Upper lobe of left lung (tissue), 6 donors: ENCODE data around the gene VPS37B. TPM values are rescaled to one million over a fixed set of nuclear protein-coding genes. Genes with fewer than 3 reads are reported as not detected.

Source experiments
- ATAC-seq, 2 donors: fragments of 200-7000 bp; cut with Tn5 transposase; one replicate each; pipeline ENCODE4 v1.9.1; 2022; ENCODE audit warnings: mild to moderate bottlenecking in 2 of 2, moderate library complexity in 2 of 2; ENCODE audit not compliant: low FRiP score in 2 of 2
- DNase-seq, 2 donors: peaks; one replicate each; pipeline ENCODE4 v3.0.0-alpha.2; 2019 to 2020
- H3K27ac ChIP-seq, 4 donors: fragments of 200-600 bp; sonication (generic); one replicate each; pipeline ENCODE4 v1.5.1; 2016 to 2019
- H3K27me3 ChIP-seq, 4 donors: fragments of 200-600 bp; sonication (generic); one replicate each; pipeline ENCODE4 v1.5.1; 2017 to 2019
- H3K36me3 ChIP-seq, 4 donors: fragments of 200-600 bp; sonication (generic); one replicate each; pipeline ENCODE4 v1.5.1; 2016 to 2019
- H3K4me1 ChIP-seq, 4 donors: fragments of 200-600 bp; sonication (generic); one replicate each; pipeline ENCODE4 v1.5.1; 2018 to 2019
- H3K4me3 ChIP-seq, 4 donors: fragments of 200-600 bp; sonication (generic); one replicate each; pipeline ENCODE4 v1.5.1; 2017 to 2019; ENCODE audit warnings: mild to moderate bottlenecking in 2 of 4, moderate library complexity in 1 of 4
- H3K9me3 ChIP-seq, 4 donors: fragments of 200-600 bp; sonication (generic); one replicate each; pipeline ENCODE4 v1.5.1; 2018 to 2019
- CTCF ChIP-seq, 6 experiments: fragments of 450-650 bp in 4 of 6; fragments of 200-600 bp in 2 of 6; sonication (generic) in 2 of 6; IDR thresholded peaks; one replicate each; pipeline ENCODE4 v1.5.1; 2016 to 2019; ENCODE audit warnings: antibody characterized with exemption in 6 of 6
- EP300 ChIP-seq, 4 donors: sonication (generic); formaldehyde crosslinking; IDR thresholded peaks; one replicate each; pipeline ENCODE4 v1.5.1; 2017; ENCODE audit warnings: antibody characterized with exemption in 4 of 4, control low read depth in 2 of 4
- POLR2A ChIP-seq, 4 donors: fragments of 450-650 bp; IDR thresholded peaks; one replicate each; pipeline ENCODE4 v1.5.1; 2016 to 2017; ENCODE audit warnings: antibody characterized with exemption in 4 of 4, mild to moderate bottlenecking in 2 of 4
- POLR2AphosphoS5 ChIP-seq, 2 donors: sonication (generic); formaldehyde crosslinking; IDR thresholded peaks; one replicate each; pipeline ENCODE4 v1.5.1; 2017; ENCODE audit warnings: antibody characterized with exemption in 2 of 2
- WGBS, 2 donors: methylation state at CpG; one replicate each; pipeline ENCODE4 v1.1.5; 2017 to 2018; 5-methylcytosine and 5-hydroxymethylcytosine counted together
- total RNA-seq, 6 donors: library from RNA; depleted of rRNA in 4 of 6; stranded (reverse); fragments of >200 nt in 4 of 6; gene quantifications; one replicate each; pipeline versions ENCODE4 v1.1.0 to v1.2.1, GENCODE V29; 2016 to 2021
- donor health status: DM: no; HTN: no; CAD: no; lungs with moderate emphysema.
- donor health status: DM: no; HTN: yes; CAD: no; lungs with severe emphysema.

Gene VPS37B
- total RNA-seq, 6 donors from 2014 or later = 41.2 to 93.2 (median 64.0) TPM

GRCh38 chr12:122850695-122851350 lies 45.1 kb downstream of the VPS37B start:
- Histone ChIP-seq H3K27me3 (no peaks in the 10 kb centered on the region), H3K4me3 (no peak overlapping the region), H3K36me3 (peaks cover 0 to 37% (median 13%) of the 10 kb centered on the region in 4 donors), H3K4me1 (peaks cover 18 to 33% (median 27%) of the 10 kb centered on the region in 4 donors), H3K9me3 (no peaks in the 10 kb centered on the region), H3K27ac (peak overlapping the region in 3 of 4 donors; percentile 72 to 85 (median 74))
- ATAC-seq = no peak
- 84 to 85% methylated on average over 18 to 26 of the region's 27 CpGs for WGBS, 2 donors
- DNase-seq = no peak
- TF ChIP-seq POLR2A (IDR thresholded peaks at IDR 0.05) = no peak
- TF ChIP-seq CTCF (IDR thresholded peaks at IDR 0.05) = no peak
- TF ChIP-seq POLR2AphosphoS5 (IDR thresholded peaks at IDR 0.05) = no peak
- TF ChIP-seq EP300 (IDR thresholded peaks at IDR 0.05) = no peak

GRCh38 chr12:122850048-122850445 lies 45.9 kb downstream of the VPS37B start:
- DNase-seq = no peak

GRCh38 chr12:122849352-122850047 lies 46.4 kb downstream of the VPS37B start:
- peak in 1 of 2 donors; percentile 57 for DNase-seq
- Histone ChIP-seq H3K27me3 (no peaks in the 10 kb centered on the region), H3K4me1 (peaks cover 18 to 33% (median 27%) of the 10 kb centered on the region in 4 donors), H3K9me3 (no peaks in the 10 kb centered on the region), H3K4me3 (no peak overlapping the region), H3K27ac (peak overlapping the region in 2 of 4 donors; percentile 34 to 40), H3K36me3 (peaks cover 0 to 23% (median 6%) of the 10 kb centered on the region in 4 donors)
- TF ChIP-seq EP300 (IDR thresholded peaks at IDR 0.05) (no peak), POLR2AphosphoS5 (IDR thresholded peaks at IDR 0.05) (no peak), CTCF (IDR thresholded peaks at IDR 0.05) (no peak), POLR2A (IDR thresholded peaks at IDR 0.05) (no peak)
- 68 to 79% methylated on average over 18 to 22 of the region's 26 CpGs for WGBS, 2 donors
- ATAC-seq = no peak

More at GRCh38 chr12:122850048-122850445, 45.9 kb downstream of the VPS37B start:
- no peaks in the 10 kb centered on the region for H3K27me3 ChIP-seq
- no peaks in the 10 kb centered on the region for H3K9me3 ChIP-seq
- no peak overlapping the region for H3K4me3 ChIP-seq
- peak overlapping the region in 2 of 4 donors; percentile 34 to 40 for H3K27ac ChIP-seq
- TF ChIP-seq POLR2A (IDR thresholded peaks at IDR 0.05) = no peak
- no peak for TF ChIP-seq POLR2AphosphoS5 (IDR thresholded peaks at IDR 0.05)
- TF ChIP-seq CTCF (IDR thresholded peaks at IDR 0.05) = no peak
- TF ChIP-seq EP300 (IDR thresholded peaks at IDR 0.05) = no peak
- ATAC-seq = no peak
- peaks cover 18 to 33% (median 27%) of the 10 kb centered on the region in 4 donors for H3K4me1 ChIP-seq
- 99% methylated on average over 8 of the region's 14 CpGs; no CpG with 5 or more reads in 1 of the 2 donors for WGBS, 2 donors
- H3K36me3 ChIP-seq = peaks cover 0 to 29% (median 9%) of the 10 kb centered on the region in 4 donors

GRCh38 chr12:122848471-122849351 lies 47.2 kb downstream of the VPS37B start:
- Histone ChIP-seq H3K36me3 (peaks cover 0 to 19% (median 6%) of the 10 kb centered on the region in 4 donors), H3K27ac (peak overlapping the region in 2 of 4 donors; percentile 34 to 40)

More at GRCh38 chr12:122848471-122849351, 47.2 kb downstream of the VPS37B start:
- DNase-seq = peak in 1 of 2 donors; percentile 73
- no peak for TF ChIP-seq EP300 (IDR thresholded peaks at IDR 0.05)
- ATAC-seq = no peak
- Histone ChIP-seq H3K4me3 (no peak overlapping the region), H3K27me3 (no peaks in the 10 kb centered on the region), H3K4me1 (peaks cover 18 to 30% (median 25%) of the 10 kb centered on the region in 4 donors), H3K9me3 (no peaks in the 10 kb centered on the region)
- 89 to 90% methylated on average over 22 to 36 of the region's 36 CpGs for WGBS, 2 donors
